HG03135 (cell line): ENCODE data around the gene ZRANB1.

ENCODE experiments used
- ATAC-seq: cut with Tn5 transposase; IDR thresholded peaks from one replicate; pipeline ENCODE4 v1.9.1; 2021; ENCODE audit warnings: mild to moderate bottlenecking, moderate library complexity; ENCODE audit not compliant: unreplicated experiment

ZRANB1 gene

GRCh38 chr10:125004571-125005311 is 62.8 kb downstream of the ZRANB1 start:
- ATAC-seq, result no peak

- ATAC-seq, result no peak
These were observed 63.6 kb downstream of the ZRANB1 start for GRCh38 chr10:125005312-125006187.

DNA sequence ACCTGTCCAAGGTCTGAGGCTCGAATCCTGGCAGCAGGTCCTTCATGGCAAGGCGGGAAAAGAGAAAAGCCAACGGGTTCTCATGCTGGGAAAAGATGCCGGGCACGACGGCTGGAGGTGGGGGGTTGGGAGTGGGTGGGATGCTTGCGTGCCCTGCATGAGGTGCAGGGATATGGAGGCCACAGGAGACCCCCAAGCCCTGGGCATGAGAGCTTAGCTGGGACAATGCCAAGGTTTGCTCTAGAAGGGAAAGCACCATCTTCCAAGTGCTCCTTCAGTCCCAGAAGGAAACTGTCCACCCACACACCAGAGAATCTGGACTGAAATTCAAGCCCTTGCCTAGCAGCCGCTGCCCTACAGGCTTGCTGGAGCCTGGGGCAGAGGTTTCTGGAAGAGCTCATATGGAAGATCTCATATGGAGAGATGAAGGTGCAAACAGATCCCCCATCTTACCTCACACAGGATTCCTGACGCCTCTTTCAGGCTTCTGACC is 64.3 kb downstream of the ZRANB1 start:
- no peak for ATAC-seq

DNA sequence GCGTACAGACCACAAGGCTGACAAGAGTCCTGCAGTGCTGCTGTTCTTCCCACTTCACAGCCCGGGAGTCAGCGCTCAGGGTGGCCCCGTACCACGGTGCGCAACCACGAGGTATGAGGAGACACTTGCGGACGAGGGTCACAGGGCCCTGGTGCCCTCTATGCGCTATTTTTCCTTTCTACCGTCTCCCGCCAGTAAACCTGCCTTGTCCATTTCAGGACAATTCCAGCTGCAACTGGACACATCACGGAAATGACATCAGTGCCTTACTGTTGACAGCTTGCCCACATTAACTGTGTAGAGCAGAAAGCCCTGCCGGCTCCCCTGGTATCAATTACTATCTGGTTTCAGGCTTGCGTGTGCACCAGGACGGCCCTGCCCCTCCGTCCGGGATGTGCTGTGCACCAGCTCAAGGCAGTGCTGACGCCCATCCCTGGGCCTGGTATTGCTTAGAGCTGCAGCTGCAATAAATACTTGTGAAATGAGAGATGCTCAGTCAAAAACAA is 65.1 kb downstream of the ZRANB1 start:
- ATAC-seq, result no peak

- ATAC-seq, result no peak
These were observed 65.5 kb downstream of the ZRANB1 start for GRCh38 chr10:125007436-125007835.

- no peak for ATAC-seq
These were observed 67.0 kb downstream of the ZRANB1 start for GRCh38 chr10:125008689-125009638.

- no peak for ATAC-seq
These were observed 67.8 kb downstream of the ZRANB1 start for GRCh38 chr10:125009661-125010161.

DNA sequence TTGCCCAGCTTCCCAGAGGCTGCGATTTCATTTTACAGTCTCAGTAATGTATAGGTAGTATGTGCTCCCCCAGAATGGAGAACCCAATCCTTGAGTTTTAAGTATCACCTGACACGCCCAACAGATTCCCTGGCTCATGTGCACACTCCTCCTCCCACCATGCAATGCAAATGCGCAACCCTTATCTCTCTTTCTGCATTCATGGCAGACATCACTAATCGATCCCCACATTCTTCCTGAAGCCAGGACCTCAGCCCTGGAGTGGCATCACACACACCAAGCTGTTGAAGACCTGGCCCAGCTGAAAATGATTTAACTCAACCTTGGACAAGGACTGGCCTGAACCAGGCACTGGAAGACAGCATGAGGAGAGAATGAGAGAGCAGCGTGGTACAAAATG is 68.4 kb downstream of the ZRANB1 start:
- ATAC-seq, result no peak

DNA sequence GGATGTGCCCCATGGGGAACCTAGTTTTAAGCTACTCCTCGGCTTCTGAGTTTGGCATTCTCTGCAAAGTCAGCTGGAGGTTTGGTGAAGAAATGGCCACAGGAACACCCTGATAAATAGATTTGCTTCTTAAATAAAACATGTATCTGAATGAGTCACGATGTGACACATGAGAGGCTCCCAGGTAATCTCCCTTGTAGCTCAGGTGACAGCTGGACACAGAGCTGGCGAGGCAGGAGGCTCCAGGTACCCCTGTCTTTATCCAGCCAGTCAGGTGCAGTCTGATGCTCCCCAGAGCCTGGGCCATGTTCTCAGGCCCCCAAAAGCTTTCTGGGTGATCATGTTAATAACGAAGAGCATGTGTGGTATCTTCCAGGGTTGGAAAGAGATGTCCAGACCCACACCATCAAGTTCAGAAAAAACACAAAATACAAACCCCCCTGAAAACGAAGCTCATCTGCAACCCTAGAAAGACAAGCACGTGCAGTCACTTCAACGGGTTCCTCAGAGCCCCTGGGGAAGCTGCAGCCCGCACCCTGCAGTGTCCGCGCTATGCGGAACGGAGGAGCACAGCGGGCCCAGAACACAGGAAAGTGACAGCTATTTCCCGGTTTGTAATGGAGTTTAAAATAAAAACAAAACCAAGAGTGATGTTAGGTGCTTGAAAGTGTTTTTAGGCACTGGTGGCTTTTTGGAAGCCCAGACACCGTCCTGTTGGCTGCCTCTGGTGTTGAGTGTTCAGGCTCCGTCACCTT is 69.4 kb downstream of the ZRANB1 start:
- ATAC-seq, result no peak

DNA sequence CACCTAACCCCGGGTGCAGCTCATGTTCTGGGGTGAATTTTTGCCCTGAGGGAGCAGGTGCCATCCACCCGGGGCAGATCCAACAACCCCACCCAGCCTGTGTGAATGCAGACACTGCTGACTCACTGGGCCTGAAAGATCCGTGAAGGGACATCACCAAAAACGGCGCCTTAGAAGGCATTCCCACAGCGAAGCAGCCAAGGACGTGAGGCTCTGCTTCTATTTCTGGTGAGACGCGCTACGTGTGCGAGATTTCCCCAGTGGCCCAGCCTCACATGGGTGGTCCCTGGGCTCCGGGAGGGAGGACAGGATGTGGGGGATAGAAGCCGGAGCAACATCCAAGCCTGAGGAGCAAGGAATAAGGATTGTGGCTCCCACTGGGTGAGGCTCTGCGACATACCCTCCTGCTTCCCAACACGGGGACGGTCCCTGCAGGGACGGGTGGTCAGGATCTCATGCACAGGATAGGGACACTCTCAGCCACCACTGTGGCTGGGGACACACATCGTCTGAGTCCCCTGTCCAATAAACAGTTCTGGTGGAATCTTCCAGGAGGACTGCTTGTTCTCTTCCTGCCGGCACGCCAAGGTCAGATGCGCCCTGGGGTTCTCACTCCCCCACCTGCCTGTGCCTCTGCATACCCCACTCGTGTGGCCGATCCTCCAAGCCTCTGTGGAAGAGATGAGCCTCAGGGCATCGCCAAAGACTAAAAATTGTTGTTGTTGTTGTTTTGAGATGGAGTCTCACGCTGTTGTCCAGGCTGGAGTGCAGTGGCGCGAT is 70.2 kb downstream of the ZRANB1 start:
- ATAC-seq, result no peak

DNA sequence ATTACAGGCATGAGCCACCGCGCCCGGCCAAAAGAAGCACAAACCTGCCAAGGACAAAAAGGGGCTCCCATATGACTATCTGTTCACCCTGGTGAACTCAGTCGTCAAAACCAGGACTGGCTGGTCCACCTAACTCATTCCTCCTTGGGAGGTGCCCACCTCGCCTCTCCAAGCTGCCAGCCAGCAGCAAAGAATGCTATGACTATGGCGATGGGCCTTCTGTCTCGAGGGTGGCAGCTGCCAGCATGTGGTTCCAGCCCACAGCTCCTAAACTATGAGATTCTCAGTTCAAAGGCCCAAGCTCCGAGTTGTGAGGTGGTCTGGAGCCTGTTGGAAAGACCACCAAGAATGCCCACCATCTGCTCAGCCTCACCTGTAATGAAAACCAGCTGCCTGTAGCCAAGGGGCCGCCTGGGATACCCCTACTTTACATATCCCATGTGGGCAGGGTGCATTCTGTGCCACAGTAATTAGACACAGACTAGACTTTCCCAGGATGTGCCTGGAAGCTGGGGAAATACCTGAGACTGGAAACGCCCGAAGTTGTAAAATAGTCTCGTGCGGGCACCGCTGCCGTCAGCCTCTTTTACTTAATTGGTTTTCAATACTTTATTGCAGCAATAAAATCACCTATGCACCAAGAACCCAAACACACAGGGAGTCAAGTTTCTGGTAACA is 71.1 kb downstream of the ZRANB1 start:
- no peak for ATAC-seq

DNA sequence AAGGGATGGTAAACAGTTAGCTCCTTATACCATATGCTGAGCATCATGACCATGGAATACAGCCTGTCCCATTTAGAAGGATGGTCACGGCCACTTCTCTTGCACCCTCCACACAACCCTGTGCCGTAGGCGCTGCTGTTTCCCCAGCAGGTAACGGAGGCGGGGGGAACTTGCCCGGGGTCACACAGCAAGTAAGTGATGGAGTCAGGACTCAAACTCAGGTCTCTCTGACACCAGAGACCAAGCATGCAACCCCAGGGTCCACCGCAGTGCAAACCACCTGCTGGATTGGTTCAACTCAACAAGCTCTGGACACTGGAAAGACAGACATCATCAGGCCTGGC is 71.6 kb downstream of the ZRANB1 start:
- no peak for ATAC-seq

DNA sequence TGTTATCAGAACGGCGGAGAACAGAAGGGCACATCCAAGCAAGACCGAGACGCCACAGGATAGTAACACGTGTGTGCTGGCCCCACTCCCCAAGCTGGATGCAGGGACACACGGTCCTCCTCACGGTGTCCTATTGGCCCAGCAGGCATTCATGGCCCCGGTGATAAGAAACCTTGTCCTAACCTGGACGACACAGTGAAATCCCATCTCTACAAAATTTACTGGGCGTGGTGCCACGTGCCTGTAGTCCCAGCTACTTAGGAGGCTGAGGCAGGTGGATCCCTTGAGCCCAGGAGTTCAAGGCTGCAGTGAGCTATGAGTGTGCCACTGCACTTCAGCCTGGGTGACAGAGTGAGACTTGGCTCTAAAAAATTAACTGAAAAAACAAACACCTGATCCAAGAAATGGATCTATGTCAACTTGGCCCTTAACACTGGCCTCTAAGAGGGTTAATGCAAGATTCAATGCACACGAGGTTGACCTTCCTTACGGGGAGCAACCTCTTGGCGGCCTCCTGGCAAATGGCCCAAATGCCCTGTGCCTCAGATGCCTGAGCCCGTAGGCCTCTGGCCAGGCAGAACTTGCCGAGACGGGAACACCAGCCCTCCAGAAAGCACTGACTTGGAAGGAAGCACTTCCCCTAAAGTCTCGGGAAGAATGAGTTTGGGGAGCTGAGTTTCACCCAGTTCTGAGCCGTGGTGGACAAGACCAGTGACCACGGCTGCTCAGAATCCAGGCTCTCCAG is 72.3 kb downstream of the ZRANB1 start:
- no peak for ATAC-seq

GRCh38 chr10:125014836-125015355 is 73.0 kb downstream of the ZRANB1 start:
- no peak for ATAC-seq

DNA sequence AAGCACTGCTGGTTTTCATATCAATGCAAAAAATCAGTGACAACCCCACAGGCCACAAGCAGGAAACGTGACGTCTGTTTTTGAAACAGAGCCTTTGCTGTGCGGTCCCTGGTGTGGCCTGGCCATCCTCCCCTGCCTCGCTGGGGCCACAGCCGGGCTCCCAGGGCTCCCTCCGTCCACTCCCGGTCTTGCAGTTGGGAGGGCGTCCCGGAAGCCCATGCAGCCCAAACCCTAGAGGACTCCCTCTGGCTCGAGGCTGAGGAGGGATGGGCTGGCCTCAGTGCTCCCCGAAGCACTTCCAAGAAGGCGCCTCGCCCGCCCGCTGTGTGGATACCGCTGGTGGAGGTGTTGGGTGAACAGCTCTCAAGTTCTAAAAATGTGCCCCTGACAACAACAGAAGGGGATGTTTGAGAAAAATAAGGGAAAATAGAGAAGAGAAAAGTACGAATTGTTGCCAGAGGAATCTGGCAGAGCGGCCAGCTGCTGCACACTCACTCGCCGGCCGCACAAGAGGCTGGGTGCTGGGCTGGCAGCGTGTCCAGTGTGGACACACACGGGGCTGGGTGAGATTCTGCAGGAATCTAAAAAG is 73.5 kb downstream of the ZRANB1 start:
- ATAC-seq, result no peak

- ATAC-seq, result no peak
These were observed 74.2 kb downstream of the ZRANB1 start for GRCh38 chr10:125016123-125016522.

GRCh38 chr10:125016611-125017202 is 74.8 kb downstream of the ZRANB1 start:
- ATAC-seq, result no peak
